GM12878 (cell line): ENCODE results near the gene LIPG.

Source experiments
- TAF1 ChIP-seq: IDR thresholded peaks from 2 replicates; pipeline ENCODE4 v1.6.1; 2011; ENCODE audit warnings: mild to moderate bottlenecking, low read depth, low read length, borderline replicate concordance
- TF ChIP-seq, protein P1 (sequence below), 3 experiments: IDR thresholded peaks in 2 of 3; conservative IDR thresholded peaks in 1 of 3; 2 replicates each; pipeline ENCODE4 v1.5.1; 2011; ENCODE audit warnings: low read depth in 3 of 3, low read length in 3 of 3, mild to moderate bottlenecking in 3 of 3, control low read depth in 2 of 3, moderate library complexity in 2 of 3, inconsistent platforms in 1 of 3, mixed read lengths in 1 of 3; ENCODE audit not compliant: control insufficient read depth in 2 of 3, insufficient read depth in 1 of 3; ENCODE audit errors: extremely low read depth in 1 of 3

DNA sequence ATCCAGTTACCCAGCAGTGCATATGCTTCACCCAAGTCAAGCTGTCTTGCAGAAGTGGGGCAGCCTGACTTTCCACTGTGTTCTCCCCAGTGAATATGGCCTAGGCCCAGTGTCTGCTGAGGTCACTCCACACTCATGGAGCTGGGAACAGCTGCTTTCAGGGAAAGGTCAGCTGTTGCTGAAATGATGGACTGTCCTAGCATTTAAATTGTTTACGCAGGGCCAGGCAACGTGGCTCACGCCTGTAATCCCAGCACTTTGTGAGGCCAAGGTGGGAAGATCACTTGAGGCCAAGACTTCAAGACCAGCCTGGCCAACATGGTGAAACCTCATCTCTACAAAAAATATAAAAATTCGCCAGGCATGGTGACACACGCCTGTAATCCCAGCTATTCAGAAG, 86.5 kb downstream of the LIPG start:
- TF ChIP-seq, protein P1, sequence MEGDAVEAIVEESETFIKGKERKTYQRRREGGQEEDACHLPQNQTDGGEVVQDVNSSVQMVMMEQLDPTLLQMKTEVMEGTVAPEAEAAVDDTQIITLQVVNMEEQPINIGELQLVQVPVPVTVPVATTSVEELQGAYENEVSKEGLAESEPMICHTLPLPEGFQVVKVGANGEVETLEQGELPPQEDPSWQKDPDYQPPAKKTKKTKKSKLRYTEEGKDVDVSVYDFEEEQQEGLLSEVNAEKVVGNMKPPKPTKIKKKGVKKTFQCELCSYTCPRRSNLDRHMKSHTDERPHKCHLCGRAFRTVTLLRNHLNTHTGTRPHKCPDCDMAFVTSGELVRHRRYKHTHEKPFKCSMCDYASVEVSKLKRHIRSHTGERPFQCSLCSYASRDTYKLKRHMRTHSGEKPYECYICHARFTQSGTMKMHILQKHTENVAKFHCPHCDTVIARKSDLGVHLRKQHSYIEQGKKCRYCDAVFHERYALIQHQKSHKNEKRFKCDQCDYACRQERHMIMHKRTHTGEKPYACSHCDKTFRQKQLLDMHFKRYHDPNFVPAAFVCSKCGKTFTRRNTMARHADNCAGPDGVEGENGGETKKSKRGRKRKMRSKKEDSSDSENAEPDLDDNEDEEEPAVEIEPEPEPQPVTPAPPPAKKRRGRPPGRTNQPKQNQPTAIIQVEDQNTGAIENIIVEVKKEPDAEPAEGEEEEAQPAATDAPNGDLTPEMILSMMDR (IDR thresholded peaks at IDR 0.05 in 2 of 3, conservative IDR thresholded peaks at IDR 0.05 in 1 of 3; ENCODE audit: control insufficient read depth in 2 of 3, extremely low read depth in 1 of 3, insufficient read depth in 1 of 3, low read depth in 3 of 3, low read length in 3 of 3) = no peak
- no peak for TF ChIP-seq TAF1
